ENCODE measurements around the gene TNFAIP8L3.

Gene TNFAIP8L3

DNA sequence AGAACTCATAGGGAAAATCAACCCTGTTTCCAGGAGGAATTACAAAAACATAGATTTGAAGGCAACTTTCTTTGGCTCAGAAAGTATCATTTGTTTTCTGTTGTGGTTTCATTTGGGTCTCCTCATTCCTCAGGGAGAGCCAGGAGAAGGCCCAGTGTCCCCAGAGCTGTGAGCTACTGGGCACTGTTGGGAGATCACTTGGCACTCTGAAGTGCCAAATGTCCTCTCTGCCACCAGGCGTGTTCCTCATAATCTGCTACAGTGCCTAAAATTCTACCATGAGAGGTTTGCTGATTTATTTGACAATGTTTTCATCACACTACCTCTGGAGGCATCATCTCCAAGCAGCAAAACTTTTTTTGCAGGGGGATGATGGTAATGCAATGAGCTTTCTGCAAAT lies 17.4 kb upstream of the TNFAIP8L3 start:
- no peak for ATAC-seq
- TF ChIP-seq ZNF565 (CRISPR knock-in tag; conservative IDR thresholded peaks at IDR 0.05; ENCODE audit: low read depth) (no peak), TCF4 (CRISPR knock-in tag; IDR thresholded peaks at IDR 0.05; ENCODE audit: borderline replicate concordance) (no peak), ISL1 (CRISPR knock-in tag; IDR thresholded peaks at IDR 0.05) (no peak), SNAI2 (CRISPR knock-in tag; IDR thresholded peaks at IDR 0.05) (no peak), RARB (CRISPR knock-in tag; IDR thresholded peaks at IDR 0.05) (no peak), GLIS3 (CRISPR knock-in tag; IDR thresholded peaks at IDR 0.05) (no peak), PPARA (CRISPR knock-in tag; IDR thresholded peaks at IDR 0.05; ENCODE audit: borderline replicate concordance) (no peak), TOX (CRISPR knock-in tag; IDR thresholded peaks at IDR 0.05; ENCODE audit: borderline replicate concordance) (no peak), ZFP3 (CRISPR knock-in tag; IDR thresholded peaks at IDR 0.05) (no peak), ESRRG (CRISPR knock-in tag; IDR thresholded peaks at IDR 0.05) (no peak), OSR1 (CRISPR knock-in tag; IDR thresholded peaks at IDR 0.05) (no peak), ZNF70 (CRISPR knock-in tag; IDR thresholded peaks at IDR 0.05) (no peak)
- TF ChIP-seq, protein P1, sequence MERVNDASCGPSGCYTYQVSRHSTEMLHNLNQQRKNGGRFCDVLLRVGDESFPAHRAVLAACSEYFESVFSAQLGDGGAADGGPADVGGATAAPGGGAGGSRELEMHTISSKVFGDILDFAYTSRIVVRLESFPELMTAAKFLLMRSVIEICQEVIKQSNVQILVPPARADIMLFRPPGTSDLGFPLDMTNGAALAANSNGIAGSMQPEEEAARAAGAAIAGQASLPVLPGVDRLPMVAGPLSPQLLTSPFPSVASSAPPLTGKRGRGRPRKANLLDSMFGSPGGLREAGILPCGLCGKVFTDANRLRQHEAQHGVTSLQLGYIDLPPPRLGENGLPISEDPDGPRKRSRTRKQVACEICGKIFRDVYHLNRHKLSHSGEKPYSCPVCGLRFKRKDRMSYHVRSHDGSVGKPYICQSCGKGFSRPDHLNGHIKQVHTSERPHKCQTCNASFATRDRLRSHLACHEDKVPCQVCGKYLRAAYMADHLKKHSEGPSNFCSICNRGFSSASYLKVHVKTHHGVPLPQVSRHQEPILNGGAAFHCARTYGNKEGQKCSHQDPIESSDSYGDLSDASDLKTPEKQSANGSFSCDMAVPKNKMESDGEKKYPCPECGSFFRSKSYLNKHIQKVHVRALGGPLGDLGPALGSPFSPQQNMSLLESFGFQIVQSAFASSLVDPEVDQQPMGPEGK (CRISPR knock-in tag; IDR thresholded peaks at IDR 0.05; ENCODE audit: borderline replicate concordance) = no peak
- TF ChIP-seq, protein P2, sequence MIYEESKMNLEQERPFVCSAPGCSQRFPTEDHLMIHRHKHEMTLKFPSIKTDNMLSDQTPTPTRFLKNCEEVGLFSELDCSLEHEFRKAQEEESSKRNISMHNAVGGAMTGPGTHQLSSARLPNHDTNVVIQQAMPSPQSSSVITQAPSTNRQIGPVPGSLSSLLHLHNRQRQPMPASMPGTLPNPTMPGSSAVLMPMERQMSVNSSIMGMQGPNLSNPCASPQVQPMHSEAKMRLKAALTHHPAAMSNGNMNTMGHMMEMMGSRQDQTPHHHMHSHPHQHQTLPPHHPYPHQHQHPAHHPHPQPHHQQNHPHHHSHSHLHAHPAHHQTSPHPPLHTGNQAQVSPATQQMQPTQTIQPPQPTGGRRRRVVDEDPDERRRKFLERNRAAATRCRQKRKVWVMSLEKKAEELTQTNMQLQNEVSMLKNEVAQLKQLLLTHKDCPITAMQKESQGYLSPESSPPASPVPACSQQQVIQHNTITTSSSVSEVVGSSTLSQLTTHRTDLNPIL (CRISPR knock-in tag; IDR thresholded peaks at IDR 0.05; ENCODE audit: low read depth) = no peak
- TF ChIP-seq, protein P3, sequence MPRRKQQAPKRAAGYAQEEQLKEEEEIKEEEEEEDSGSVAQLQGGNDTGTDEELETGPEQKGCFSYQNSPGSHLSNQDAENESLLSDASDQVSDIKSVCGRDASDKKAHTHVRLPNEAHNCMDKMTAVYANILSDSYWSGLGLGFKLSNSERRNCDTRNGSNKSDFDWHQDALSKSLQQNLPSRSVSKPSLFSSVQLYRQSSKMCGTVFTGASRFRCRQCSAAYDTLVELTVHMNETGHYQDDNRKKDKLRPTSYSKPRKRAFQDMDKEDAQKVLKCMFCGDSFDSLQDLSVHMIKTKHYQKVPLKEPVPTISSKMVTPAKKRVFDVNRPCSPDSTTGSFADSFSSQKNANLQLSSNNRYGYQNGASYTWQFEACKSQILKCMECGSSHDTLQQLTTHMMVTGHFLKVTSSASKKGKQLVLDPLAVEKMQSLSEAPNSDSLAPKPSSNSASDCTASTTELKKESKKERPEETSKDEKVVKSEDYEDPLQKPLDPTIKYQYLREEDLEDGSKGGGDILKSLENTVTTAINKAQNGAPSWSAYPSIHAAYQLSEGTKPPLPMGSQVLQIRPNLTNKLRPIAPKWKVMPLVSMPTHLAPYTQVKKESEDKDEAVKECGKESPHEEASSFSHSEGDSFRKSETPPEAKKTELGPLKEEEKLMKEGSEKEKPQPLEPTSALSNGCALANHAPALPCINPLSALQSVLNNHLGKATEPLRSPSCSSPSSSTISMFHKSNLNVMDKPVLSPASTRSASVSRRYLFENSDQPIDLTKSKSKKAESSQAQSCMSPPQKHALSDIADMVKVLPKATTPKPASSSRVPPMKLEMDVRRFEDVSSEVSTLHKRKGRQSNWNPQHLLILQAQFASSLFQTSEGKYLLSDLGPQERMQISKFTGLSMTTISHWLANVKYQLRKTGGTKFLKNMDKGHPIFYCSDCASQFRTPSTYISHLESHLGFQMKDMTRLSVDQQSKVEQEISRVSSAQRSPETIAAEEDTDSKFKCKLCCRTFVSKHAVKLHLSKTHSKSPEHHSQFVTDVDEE (CRISPR knock-in tag; IDR thresholded peaks at IDR 0.05) = no peak
- TF ChIP-seq, protein P4, sequence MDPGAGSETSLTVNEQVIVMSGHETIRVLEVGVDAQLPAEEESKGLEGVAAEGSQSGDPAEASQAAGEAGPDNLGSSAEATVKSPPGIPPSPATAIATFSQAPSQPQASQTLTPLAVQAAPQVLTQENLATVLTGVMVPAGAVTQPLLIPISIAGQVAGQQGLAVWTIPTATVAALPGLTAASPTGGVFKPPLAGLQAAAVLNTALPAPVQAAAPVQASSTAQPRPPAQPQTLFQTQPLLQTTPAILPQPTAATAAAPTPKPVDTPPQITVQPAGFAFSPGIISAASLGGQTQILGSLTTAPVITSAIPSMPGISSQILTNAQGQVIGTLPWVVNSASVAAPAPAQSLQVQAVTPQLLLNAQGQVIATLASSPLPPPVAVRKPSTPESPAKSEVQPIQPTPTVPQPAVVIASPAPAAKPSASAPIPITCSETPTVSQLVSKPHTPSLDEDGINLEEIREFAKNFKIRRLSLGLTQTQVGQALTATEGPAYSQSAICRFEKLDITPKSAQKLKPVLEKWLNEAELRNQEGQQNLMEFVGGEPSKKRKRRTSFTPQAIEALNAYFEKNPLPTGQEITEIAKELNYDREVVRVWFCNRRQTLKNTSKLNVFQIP (CRISPR knock-in tag; IDR thresholded peaks at IDR 0.05; ENCODE audit: borderline replicate concordance, low read depth) = no peak

DNA sequence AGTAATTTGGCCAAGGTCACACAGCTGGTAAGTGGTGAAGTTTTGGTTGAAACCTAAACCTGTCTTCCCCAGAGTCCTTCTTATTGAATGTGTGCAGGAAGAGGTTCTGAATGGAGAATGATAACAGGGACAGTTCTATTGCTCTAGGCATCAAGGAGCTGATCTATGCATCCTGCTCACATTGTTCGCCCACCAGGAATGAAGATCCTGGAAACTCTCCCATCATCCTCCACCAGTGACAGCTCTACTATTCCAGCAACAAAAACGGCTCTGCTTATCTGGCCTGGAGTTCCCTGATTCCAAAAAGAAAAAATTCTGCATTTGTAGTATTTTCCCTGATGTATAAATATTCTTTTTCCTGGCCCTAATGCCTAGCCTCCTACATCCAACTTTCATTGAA lies 16.4 kb upstream of the TNFAIP8L3 start:
- ATAC-seq = no peak
- no peak for TF ChIP-seq BACH2 (CRISPR knock-in tag; IDR thresholded peaks at IDR 0.05; ENCODE audit: borderline replicate concordance)
- TF ChIP-seq, protein P3 (CRISPR knock-in tag; IDR thresholded peaks at IDR 0.05) = no peak
- TF ChIP-seq TCF4 (CRISPR knock-in tag; IDR thresholded peaks at IDR 0.05; ENCODE audit: borderline replicate concordance) = no peak
- no peak for TF ChIP-seq RARB (CRISPR knock-in tag; IDR thresholded peaks at IDR 0.05)
- no peak for TF ChIP-seq ISL1 (CRISPR knock-in tag; IDR thresholded peaks at IDR 0.05)
- TF ChIP-seq, protein P4 (CRISPR knock-in tag; IDR thresholded peaks at IDR 0.05; ENCODE audit: borderline replicate concordance, low read depth) = no peak
- no peak for TF ChIP-seq ZFP30 (CRISPR knock-in tag; IDR thresholded peaks at IDR 0.05)

Data from SK-N-SH treated with all-trans-retinoic acid at 6 μM for 48 hours (cell line).